OCI-LY7 (cell line): Measurements from ENCODE around the gene FBXL3.

Experiments used
- EZH2phosphoT487 ChIP-seq: fragments of 200-600 bp; sonication (generic); IDR thresholded peaks from 2 replicates; pipeline ENCODE4 v1.6.1; 2018; ENCODE audit warnings: low read depth, borderline replicate concordance, mild to moderate bottlenecking, mixed run types, antibody characterized with exemption, low read length, moderate library complexity, mixed read lengths
- TF ChIP-seq, protein P1 (sequence below): fragments of 200-600 bp; sonication (generic); conservative IDR thresholded peaks from 2 replicates; pipeline ENCODE4 v1.5.1; 2014; ENCODE audit warnings: mild to moderate bottlenecking, antibody characterized with exemption, low read length, moderate library complexity, mixed read lengths

- TF ChIP-seq, protein P1, sequence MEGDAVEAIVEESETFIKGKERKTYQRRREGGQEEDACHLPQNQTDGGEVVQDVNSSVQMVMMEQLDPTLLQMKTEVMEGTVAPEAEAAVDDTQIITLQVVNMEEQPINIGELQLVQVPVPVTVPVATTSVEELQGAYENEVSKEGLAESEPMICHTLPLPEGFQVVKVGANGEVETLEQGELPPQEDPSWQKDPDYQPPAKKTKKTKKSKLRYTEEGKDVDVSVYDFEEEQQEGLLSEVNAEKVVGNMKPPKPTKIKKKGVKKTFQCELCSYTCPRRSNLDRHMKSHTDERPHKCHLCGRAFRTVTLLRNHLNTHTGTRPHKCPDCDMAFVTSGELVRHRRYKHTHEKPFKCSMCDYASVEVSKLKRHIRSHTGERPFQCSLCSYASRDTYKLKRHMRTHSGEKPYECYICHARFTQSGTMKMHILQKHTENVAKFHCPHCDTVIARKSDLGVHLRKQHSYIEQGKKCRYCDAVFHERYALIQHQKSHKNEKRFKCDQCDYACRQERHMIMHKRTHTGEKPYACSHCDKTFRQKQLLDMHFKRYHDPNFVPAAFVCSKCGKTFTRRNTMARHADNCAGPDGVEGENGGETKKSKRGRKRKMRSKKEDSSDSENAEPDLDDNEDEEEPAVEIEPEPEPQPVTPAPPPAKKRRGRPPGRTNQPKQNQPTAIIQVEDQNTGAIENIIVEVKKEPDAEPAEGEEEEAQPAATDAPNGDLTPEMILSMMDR, result 0 out of 2 replicates have a peak, but pooled peaks have one; percentile 24
- no peak for TF ChIP-seq EZH2phosphoT487
Observed at GRCh38 chr13:77026255-77026860, 601 bp downstream of the FBXL3 start.
